HG02870 (cell line): ENCODE results near the gene GON4L.
"Not testable (repeated sequence)": the region's sequence is repeated elsewhere in the genome, so short reads cannot be mapped to it uniquely, and the experiment has no call there.

Experiments used
- ATAC-seq: cut with Tn5 transposase; IDR thresholded peaks from one replicate; pipeline ENCODE4 v1.9.1; 2021; ENCODE audit warnings: mild to moderate bottlenecking, moderate library complexity; ENCODE audit not compliant: unreplicated experiment

The GON4L gene

GRCh38 chr1:155827450-155827849 is 29.6 kb downstream of the GON4L start:
- ATAC-seq, result no peak

GRCh38 chr1:155816351-155816750 is 40.7 kb downstream of the GON4L start:
- no peak for ATAC-seq

GRCh38 chr1:155813672-155814071 is 43.3 kb downstream of the GON4L start:
- ATAC-seq, result no peak

GRCh38 chr1:155812878-155813277 is 44.1 kb downstream of the GON4L start:
- no peak for ATAC-seq

- ATAC-seq, result no peak
These were observed 47.9 kb downstream of the GON4L start for GRCh38 chr1:155809088-155809487.

- no peak for ATAC-seq
These were observed 55.9 kb downstream of the GON4L start for GRCh38 chr1:155801149-155801548.

GRCh38 chr1:155795618-155796017 is 61.4 kb downstream of the GON4L start:
- ATAC-seq, result not testable (repeated sequence)

GRCh38 chr1:155794605-155795245 is 62.3 kb downstream of the GON4L start:
- ATAC-seq, result no peak

GRCh38 chr1:155793213-155793612 is 63.8 kb downstream of the GON4L start:
- no peak for ATAC-seq

- no peak for ATAC-seq
These were observed 79.4 kb downstream of the GON4L start for GRCh38 chr1:155777582-155777981.

- no peak for ATAC-seq
These were observed 80.6 kb downstream of the GON4L start for GRCh38 chr1:155776414-155776813.

- ATAC-seq, result no peak
These were observed 83.8 kb downstream of the GON4L start for GRCh38 chr1:155773221-155773620.

- ATAC-seq, result no peak
These were observed 87.8 kb downstream of the GON4L start for GRCh38 chr1:155769257-155769656.

GRCh38 chr1:155767399-155767989 is 89.5 kb downstream of the GON4L start:
- ATAC-seq, result not testable (repeated sequence)

- ATAC-seq, result not testable (repeated sequence)
These were observed 93.0 kb downstream of the GON4L start for GRCh38 chr1:155763989-155764388.

GRCh38 chr1:155763090-155763815 is 93.8 kb downstream of the GON4L start:
- ATAC-seq, result not testable (repeated sequence)

- ATAC-seq, result no peak
These were observed 95.1 kb downstream of the GON4L start for GRCh38 chr1:155761736-155762405.

- ATAC-seq, result no peak
These were observed 96.1 kb downstream of the GON4L start for GRCh38 chr1:155760751-155761475.

GRCh38 chr1:155759966-155760630 is 96.9 kb downstream of the GON4L start:
- ATAC-seq, result no peak

GRCh38 chr1:155759017-155759416 is 98.0 kb downstream of the GON4L start:
- not testable (repeated sequence) for ATAC-seq
